Ascending aorta (tissue), 2 donors: Measurements from ENCODE around the gene TGDS. TPM values are rescaled to one million over a fixed set of nuclear protein-coding genes. Genes with fewer than 3 reads are reported as not detected.

Source experiments
- DNase-seq, 2 donors: peaks; one replicate each; pipeline ENCODE4 v3.0.0-alpha.2; 2019; ENCODE audit warnings: low spot score in 2 of 2
- H3K27ac ChIP-seq, 2 donors: fragments of 200-600 bp; sonication (generic); one replicate each; pipeline ENCODE4 v1.5.1; 2016 to 2017; ENCODE audit warnings: mild to moderate bottlenecking in 1 of 2
- H3K27me3 ChIP-seq: fragments of 200-600 bp; sonication (generic); one replicate; pipeline ENCODE4 v1.5.1; 2017
- H3K36me3 ChIP-seq, 2 donors: fragments of 200-600 bp; sonication (generic); one replicate each; pipeline ENCODE4 v1.5.1; 2016
- H3K4me1 ChIP-seq, 2 donors: fragments of 200-600 bp; sonication (generic); one replicate each; pipeline ENCODE4 v1.5.1; 2016 to 2017; ENCODE audit warnings: mild to moderate bottlenecking in 1 of 2
- H3K4me3 ChIP-seq, 2 donors: fragments of 200-600 bp; sonication (generic); one replicate each; pipeline ENCODE4 v1.5.1; 2016 to 2017; ENCODE audit warnings: mild to moderate bottlenecking in 1 of 2
- H3K9me3 ChIP-seq, 2 donors: fragments of 200-600 bp; sonication (generic); one replicate each; pipeline ENCODE4 v1.5.1; 2016
- CTCF ChIP-seq, 3 experiments: fragments of 200-600 bp in 2 of 3; fragments of 450-650 bp in 1 of 3; sonication (generic) in 2 of 3; IDR thresholded peaks; one replicate each; pipeline ENCODE4 v1.5.1; 2016 to 2019; ENCODE audit warnings: antibody characterized with exemption in 3 of 3, mild to moderate bottlenecking in 1 of 3, moderate library complexity in 1 of 3
- intact Hi-C: fragments of 100-400 bp; cut with DNase I; formaldehyde crosslinking; loops from one replicate; pipeline ENCODE4 v1.15.1; 2023
- total RNA-seq: library from RNA; depleted of rRNA; stranded (reverse); fragments of >200 nt; gene quantifications from one replicate; pipeline ENCODE4 v1.1.0, GENCODE V29; 2016

Gene TGDS
- total RNA-seq, 1 donor from 2014 or later = 22.6 TPM

- H3K4me1 ChIP-seq = no peaks in the 10 kb centered on the region
- no peak overlapping the region for H3K27ac ChIP-seq
- H3K27me3 ChIP-seq = no peaks in the 10 kb centered on the region
- peaks cover 19 to 21% of the 10 kb centered on the region in 2 donors for H3K36me3 ChIP-seq
- no peak overlapping the region for H3K4me3 ChIP-seq
- DNase-seq = no peak
- no peaks in the 10 kb centered on the region for H3K9me3 ChIP-seq
- intact Hi-C loops = no loop called here
- TF ChIP-seq CTCF (IDR thresholded peaks at IDR 0.05) = no peak
Measured at GRCh38 chr13:94567581-94567980, 28.4 kb downstream of the TGDS start.

- DNase-seq = no peak
- Histone ChIP-seq H3K27ac (no peak overlapping the region), H3K4me1 (no peaks in the 10 kb centered on the region), H3K27me3 (no peaks in the 10 kb centered on the region), H3K4me3 (no peak overlapping the region), H3K9me3 (no peaks in the 10 kb centered on the region), H3K36me3 (no peaks in the 10 kb centered on the region)
- TF ChIP-seq CTCF (IDR thresholded peaks at IDR 0.05) = no peak
- intact Hi-C loops = no loop called here
Measured at GRCh38 chr13:94561126-94561525, 34.8 kb downstream of the TGDS start.

- H3K4me1 ChIP-seq = no peaks in the 10 kb centered on the region
- H3K27me3 ChIP-seq = no peaks in the 10 kb centered on the region
- no peak for DNase-seq
- no peaks in the 10 kb centered on the region for H3K36me3 ChIP-seq
- intact Hi-C loops = no loop called here
- no peak overlapping the region for H3K4me3 ChIP-seq
- H3K9me3 ChIP-seq = no peaks in the 10 kb centered on the region
- TF ChIP-seq CTCF (IDR thresholded peaks at IDR 0.05) = no peak
- no peak overlapping the region for H3K27ac ChIP-seq
Measured at GRCh38 chr13:94560116-94560515, 35.8 kb downstream of the TGDS start.

- no peaks in the 10 kb centered on the region for H3K36me3 ChIP-seq
- no peak overlapping the region for H3K4me3 ChIP-seq
- DNase-seq = no peak
- intact Hi-C loops = loop anchor here (10.0 kb wide), 1 partner anchor 785 kb away; no protein-coding TSS in a partner anchor
- H3K27ac ChIP-seq = no peak overlapping the region
- no peaks in the 10 kb centered on the region for H3K27me3 ChIP-seq
- no peaks in the 10 kb centered on the region for H3K4me1 ChIP-seq
- no peaks in the 10 kb centered on the region for H3K9me3 ChIP-seq
- no peak for TF ChIP-seq CTCF (IDR thresholded peaks at IDR 0.05)
Measured at GRCh38 chr13:94559222-94559795, 36.6 kb downstream of the TGDS start.

- Histone ChIP-seq H3K4me3 (no peak overlapping the region), H3K4me1 (no peaks in the 10 kb centered on the region), H3K27ac (no peak overlapping the region), H3K36me3 (no peaks in the 10 kb centered on the region), H3K27me3 (no peaks in the 10 kb centered on the region), H3K9me3 (no peaks in the 10 kb centered on the region)
- intact Hi-C loops = loop anchor here (10.0 kb wide), 1 partner anchor 784 kb away; no protein-coding TSS in a partner anchor
- no peak for DNase-seq
- TF ChIP-seq CTCF (IDR thresholded peaks at IDR 0.05) = no peak
Measured at GRCh38 chr13:94558716-94559115, 37.2 kb downstream of the TGDS start.
